Activated T-helper 9 cell treated with anti-CD3 and anti-CD28 coated beads, Interleukin-2, amount 50 U/mL, for 16 hours (primary cell): ENCODE data around the gene POPDC2.

ENCODE experiments used
- DNase-seq: peaks from one replicate; pipeline ENCODE4 v3.0.0-alpha.2; 2020; ENCODE audit warnings: low read depth

The POPDC2 gene

DNA sequence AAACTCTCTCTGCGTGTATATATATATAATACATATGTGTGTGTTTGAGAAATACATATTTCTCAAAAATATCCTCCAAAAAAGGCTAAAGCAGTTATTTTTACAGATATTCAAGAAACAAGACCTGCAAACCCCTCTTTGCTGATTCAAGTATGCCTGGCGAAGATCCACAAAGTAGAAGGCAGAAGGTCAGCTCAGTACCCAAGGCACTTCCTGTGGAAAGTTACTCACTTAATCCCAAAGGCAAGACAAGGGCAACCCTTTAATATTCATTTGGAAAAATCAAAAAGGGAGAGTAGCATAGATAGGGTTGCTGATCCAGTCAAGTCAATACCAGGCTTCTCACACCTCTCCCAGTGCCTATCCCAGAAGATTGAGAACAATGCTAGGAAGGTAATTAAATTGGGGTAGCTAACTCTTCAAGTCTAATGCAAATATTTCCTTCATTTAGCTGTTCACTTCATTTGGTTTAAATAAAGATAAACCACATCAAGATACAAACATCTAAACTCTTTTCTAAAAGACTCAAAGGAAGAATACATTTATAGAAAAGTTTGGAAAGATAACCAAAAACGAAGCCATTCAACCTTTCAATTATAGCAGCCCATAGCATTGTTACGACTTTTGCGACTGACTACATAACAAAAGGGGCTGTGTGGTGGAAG lies 9.6 kb upstream of the POPDC2 start:
- DNase-seq: no peak

- no peak for DNase-seq
These were observed 5.7 kb upstream of the POPDC2 start for GRCh38 chr3:119665954-119666559.

GRCh38 chr3:119664850-119665379 lies 4.5 kb upstream of the POPDC2 start:
- no peak for DNase-seq

DNA sequence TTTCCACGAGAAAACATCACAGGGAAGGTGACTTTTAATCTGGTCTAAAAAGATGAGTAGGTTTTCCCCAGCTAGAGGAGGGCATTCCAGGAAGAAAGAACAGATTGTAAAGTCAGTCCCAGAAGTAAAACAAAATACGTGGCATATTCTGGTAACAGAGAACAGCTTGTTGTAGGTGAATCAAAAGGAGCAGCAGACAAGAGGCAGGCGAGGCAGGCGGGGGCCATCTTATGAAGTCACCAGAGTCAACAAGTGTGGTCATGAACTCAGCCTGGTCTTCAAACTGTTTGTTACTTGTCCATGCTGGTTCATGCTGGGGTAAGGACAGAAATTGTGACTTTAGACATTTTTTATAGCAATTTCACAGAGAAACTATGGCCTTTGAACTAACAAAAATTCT lies 4.0 kb upstream of the POPDC2 start:
- no peak for DNase-seq

DNA sequence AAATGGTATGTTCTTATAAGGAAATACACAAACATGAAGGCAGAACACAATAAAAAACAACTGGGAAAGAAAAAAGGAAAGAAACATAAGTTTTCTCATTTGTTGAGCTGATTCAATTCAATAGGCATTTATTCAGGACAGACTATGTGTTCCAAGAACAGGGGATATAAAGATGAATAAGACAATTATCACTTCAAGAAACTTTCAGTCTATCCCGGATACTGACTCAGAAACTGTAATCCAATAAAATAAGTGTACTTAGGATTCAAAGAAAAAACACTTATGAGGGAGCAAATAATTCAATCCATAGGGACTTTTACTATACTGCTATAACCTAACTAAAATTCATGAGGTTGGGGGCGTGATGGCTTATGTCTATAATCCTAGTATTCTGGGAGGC lies 3.5 kb upstream of the POPDC2 start:
- DNase-seq: no peak

DNA sequence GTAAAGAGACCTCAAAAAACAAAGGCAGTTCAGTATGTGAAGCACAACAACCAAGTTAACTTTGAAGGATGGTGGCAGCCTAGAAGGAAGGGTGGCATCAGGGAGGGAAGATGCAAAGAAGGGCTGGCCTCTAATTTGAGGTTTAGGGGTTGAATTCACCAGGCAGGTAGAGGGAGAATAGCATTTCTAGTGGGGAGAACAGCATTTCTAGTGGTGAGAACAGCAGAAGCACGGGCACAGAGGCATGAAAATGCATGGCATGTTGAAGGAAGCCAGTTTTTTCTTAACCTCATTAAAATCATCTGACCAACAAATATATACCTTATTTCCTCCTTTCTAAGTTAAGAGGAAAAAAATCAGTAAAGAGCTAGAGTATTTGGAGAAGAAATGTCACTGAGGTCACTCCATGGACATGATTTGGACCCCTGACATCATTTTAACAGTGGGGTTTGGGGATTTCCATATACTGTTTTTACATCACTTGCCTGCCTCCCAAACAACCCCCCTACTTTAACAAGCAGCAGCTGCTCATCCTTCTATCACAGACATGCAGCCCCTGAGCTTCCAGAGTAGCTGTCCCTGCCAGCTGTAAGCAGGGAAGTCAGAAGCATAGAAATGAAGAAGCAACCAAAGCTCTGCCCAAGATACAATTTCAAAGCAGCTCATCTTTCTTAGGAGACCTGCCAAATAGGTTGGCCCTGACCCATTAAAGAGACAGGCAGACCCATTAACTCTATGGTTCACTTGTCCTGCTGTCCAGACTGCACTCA lies 2.4 kb upstream of the POPDC2 start:
- DNase-seq: no peak

GRCh38 chr3:119659606-119660291 lies 640 bp downstream of the POPDC2 start:
- DNase-seq: no peak

DNA sequence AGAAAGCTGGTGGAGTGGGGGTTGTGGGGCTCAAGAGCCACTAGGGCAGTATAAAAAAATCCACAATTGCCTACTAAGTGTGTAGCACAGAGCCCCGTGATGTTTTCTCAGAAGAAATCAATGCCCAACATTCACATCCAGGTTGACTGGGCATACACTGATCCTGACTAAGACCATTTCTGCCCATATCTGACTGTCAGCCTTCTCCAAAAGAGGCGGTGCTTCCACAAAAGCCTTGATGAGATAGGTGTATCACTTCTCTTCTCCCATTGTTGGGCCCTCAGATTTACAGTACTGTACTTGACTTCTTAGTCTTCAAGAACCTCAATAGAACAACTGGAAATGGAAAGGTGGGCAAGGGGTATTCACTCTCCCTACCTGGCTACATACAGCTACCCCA lies 1.4 kb downstream of the POPDC2 start:
- no peak for DNase-seq

- no peak for DNase-seq
These were observed 2.3 kb downstream of the POPDC2 start for GRCh38 chr3:119657887-119658702.

GRCh38 chr3:119653876-119654275 lies 6.5 kb downstream of the POPDC2 start:
- DNase-seq: no peak

DNA sequence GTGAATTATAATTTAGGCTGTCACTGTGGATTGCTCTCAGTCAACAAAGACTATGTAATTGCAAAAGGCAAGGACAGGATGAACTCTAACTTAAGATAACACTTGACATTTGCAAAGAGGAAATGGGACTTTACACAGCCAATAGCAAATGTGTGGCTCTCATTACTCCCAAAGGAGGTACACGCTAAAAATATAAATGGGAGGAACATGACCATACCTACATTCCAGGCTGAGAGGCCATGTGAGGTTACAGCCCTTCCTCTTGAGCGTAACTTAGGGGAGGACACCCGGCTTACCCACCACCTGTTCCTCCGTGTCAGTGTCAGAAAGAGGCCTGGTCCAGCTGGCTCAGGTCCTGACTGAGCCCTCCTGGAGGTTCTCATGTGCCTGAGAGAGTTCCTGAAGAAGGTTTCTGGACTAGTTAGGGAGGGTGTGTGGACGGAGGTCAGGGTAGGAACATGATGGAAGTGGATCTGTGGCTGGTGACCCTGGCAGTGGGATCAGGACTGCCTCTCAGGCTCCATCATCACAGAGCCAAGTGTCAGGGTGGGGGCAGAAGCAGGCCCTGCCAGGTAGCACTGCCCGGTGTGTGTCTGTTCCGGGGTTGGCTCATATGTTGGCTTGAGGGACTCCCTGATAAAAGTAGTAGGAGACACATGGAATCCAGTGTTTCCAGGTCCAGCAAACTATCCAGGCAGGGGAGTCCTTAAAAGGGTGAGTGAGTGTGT lies 7.9 kb downstream of the POPDC2 start:
- no peak for DNase-seq

DNA sequence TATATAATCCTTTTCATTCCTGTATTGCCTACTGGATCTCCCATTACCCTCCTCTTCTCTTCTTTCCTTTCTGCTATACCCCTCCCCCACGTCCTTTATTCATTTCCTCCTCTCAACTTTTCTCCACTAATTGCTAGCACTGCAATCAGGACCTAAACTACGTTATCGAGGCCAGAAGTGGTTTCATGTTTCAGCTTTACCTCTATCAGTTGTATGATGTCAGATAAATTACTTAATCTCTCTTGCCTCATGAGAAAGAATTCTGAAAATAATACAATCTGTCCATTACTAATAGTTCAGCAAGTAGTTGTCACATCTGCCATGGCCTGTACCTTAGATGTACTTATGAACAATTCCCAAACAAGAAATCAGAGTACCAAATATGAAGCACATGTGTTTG lies 10.6 kb downstream of the POPDC2 start:
- no peak for DNase-seq

DNA sequence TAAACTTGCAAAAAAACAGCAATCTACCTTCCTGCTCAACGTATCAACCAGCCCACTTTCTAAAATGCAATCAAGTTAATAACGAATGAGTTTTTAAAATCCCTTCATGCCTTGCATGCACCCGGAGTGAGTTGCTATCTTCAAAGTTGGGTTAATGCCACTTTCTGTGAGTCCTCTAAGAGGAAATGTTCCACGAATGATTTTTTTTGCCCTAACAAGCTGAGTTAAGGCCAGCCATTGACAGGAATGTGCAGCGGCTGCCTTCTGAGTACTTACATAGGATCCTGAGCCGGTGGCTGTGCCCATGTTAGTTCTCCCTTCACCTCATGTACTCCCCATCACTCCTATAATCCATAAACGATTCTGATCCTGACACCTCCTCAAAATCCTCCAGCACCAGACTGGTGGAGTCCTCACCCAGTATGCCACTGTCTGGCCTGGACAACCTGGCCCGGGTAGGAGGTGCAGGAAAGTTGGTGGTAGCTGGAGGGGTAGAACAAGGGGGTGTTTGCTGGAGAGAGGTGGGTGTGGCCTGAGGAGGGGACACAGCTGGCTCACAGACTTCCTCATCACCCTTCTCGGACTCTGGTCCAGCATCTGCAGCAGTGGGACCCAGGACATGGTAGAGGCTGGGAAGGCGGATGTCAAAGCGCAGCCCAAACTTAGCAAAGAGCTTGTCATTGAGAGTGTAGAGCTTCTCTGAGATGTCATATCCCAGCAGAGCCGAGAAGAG lies 12.4 kb downstream of the POPDC2 start:
- DNase-seq: no peak

GRCh38 chr3:119647171-119647570 lies 13.2 kb downstream of the POPDC2 start:
- no peak for DNase-seq

- DNase-seq: no peak
These were observed 14.6 kb downstream of the POPDC2 start for GRCh38 chr3:119645813-119646212.

DNA sequence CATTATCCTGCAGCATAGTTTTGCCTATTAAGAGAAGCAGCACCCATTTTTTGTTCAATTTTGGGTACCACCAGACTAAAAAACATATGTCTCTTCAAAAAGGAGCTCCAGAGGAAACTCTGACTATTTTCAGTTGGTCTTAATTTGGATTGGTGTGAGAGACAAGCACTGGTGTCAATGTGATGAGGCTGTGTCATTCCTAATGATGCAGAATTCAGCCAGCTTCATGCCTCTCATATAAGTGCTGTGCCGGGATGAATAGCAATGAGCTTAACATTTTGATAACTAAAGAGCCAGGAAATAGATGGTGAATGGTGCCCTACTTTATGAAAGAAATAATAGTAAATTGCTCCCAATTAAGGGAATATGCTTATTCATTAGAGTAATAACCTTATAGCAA lies 15.9 kb downstream of the POPDC2 start:
- DNase-seq: no peak

DNA sequence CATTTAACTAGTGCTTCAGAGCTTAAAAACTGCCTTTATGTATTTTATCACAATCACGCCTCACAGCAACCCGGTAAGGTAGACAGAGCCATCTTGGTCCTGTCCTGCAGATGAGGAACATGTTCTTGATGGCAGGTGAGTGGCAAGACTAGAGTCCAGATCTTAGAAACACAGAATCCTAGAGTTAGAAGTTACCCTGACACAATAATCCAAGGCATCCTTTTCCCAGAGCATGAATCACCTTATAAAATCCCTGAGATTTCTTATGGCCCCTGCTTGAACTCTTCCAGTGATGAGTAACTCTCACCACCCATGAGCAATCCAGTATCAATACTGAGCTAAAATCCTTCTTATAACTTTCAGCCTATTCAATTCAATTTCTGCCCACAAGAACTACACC lies 16.9 kb downstream of the POPDC2 start:
- DNase-seq: no peak

- DNase-seq: no peak
These were observed 17.5 kb downstream of the POPDC2 start for GRCh38 chr3:119642746-119643473.

DNA sequence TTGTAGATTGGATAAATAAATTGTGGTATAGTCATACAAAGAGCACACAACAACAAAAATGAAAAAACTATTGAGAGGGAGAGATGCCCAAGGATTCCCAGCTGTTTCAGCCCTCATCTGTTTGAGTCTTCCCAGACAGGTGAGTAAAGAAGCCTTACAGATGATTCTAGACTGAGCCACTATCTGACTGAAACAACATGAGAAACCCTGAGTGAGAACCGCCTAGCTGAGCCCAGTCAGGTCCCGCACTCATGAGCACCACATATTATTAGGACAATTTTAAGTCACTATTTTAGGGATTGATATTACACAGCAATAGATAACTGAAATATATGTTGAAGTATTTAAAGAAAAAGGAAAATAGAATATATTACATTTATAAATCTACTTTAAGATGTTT lies 19.0 kb downstream of the POPDC2 start:
- no peak for DNase-seq
